Erythroblast (primary cell): ENCODE results near the gene TMEM269.

Experiments used
- GATA1 ChIP-seq: IDR thresholded peaks from 2 replicates; pipeline ENCODE4 v1.6.1; 2011; ENCODE audit warnings: low read depth, mild to moderate bottlenecking, control low read depth, low read length, moderate library complexity
- POLR2A ChIP-seq: IDR thresholded peaks from 2 replicates; pipeline ENCODE4 v1.6.1; 2011; ENCODE audit warnings: mild to moderate bottlenecking, low read length

GRCh38 chr1:42747125-42747524, 37.7 kb upstream of the TMEM269 start:
- TF ChIP-seq POLR2A (no peak), GATA1 (no peak)
